ENCODE measurements around the gene GRID2. TPM values are rescaled to one million over a fixed set of nuclear protein-coding genes. Genes with fewer than 3 reads are reported as not detected.

GRID2 gene
- total and polyA plus RNA-seq, 2 of the 4 experiments (the other 2 are of a cell fraction): under 0.01 TPM; not detected in 1

DNA sequence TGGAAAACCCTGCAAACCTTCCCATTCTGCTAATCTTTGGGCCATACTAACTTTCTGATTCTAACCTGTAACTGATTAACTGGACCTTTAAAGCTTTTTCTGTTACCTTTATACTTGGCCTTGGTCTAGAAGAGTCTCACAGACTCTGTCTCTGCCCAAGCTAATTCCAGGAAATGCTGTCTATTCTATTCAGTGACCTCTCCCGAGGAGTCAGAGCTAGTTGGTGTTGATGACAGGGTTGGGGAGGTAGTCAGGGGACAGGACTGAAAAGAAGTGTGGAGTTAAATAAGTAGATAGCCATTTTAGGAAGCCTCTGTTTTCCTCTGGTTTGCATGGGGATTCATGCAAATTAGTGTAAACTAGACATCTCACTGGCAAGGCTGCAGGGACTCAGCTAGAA, 429.5 kb downstream of the GRID2 start:
- Histone ChIP-seq H2BK15ac (ENCODE audit: low read depth, low read length) (no peak overlapping the region), H3K9me3 (ENCODE audit: control insufficient read depth, insufficient read depth, low read length) (no peaks in the 10 kb centered on the region), H3K9me1 (ENCODE audit: insufficient read depth, low read length) (no peaks in the 10 kb centered on the region), H3K4me1 (ENCODE audit: control insufficient read depth, insufficient read depth, low read length) (no peaks in the 10 kb centered on the region), H3K36me3 (ENCODE audit: control insufficient read depth, insufficient read depth, low read length) (no peaks in the 10 kb centered on the region), H3K9ac (ENCODE audit: low read depth, low read length) (no peak overlapping the region), H3K23ac (ENCODE audit: low read depth, low read length) (no peak overlapping the region), H3K14ac (replicated peaks; ENCODE audit: low read depth, low read length) (no peak overlapping the region), H4K8ac (ENCODE audit: low read depth in 2 of 2, low read length in 2 of 2) (no peak overlapping the region), H3K4ac (ENCODE audit: low read depth, low read length) (no peak overlapping the region), H2AK9ac (replicated peaks; ENCODE audit: low read depth, low read length, poor library complexity) (no peak overlapping the region), H3K56ac (ENCODE audit: extremely low read depth, insufficient read depth, low read length) (no peak overlapping the region), H2AK5ac (ENCODE audit: low read depth, low read length) (no peak overlapping the region), H3K27ac (ENCODE audit: insufficient read depth, low read length) (no peak overlapping the region), H2BK5ac (ENCODE audit: low read depth, low read length, poor library complexity, severe bottlenecking) (no peak overlapping the region), H4K20me1 (ENCODE audit: insufficient read depth, low read length) (no peaks in the 10 kb centered on the region), H2BK120ac (ENCODE audit: low read depth, low read length) (no peak overlapping the region), H3K18ac (ENCODE audit: low read depth, low read length) (no peak overlapping the region), H3K79me1 (ENCODE audit: low read depth in 1 of 2, low read length in 2 of 2) (no peaks in the 10 kb centered on the region), H3K4me3 (ENCODE audit: insufficient read depth, low read depth, low read length) (no peak overlapping the region), H3K4me2 (ENCODE audit: low read depth, low read length) (no peak overlapping the region), H4K91ac (ENCODE audit: insufficient read depth, low read depth, low read length) (no peak overlapping the region), H4K5ac (ENCODE audit: low read depth, low read length) (no peak overlapping the region), H3K27me3 (ENCODE audit: control insufficient read depth, insufficient read depth, low read length) (no peaks in the 10 kb centered on the region), H2BK20ac (ENCODE audit: low read depth, low read length) (no peak overlapping the region), H2AFZ (replicated peaks; ENCODE audit: low read length, poor library complexity) (no peak overlapping the region)
- no CpG with 5 or more reads among the region's 1 CpG for WGBS, 2 experiments (ENCODE audit: extremely low coverage in 2 of 2, insufficient read length in 1 of 2)
- no peak for ATAC-seq (ENCODE audit: low read depth)
- DNase-seq: no peak
- ChIA-PET POLR2A (ENCODE audit: unreplicated experiment) (no interaction called here), CTCF (no interaction called here)
- dilution Hi-C loops (cut with HindIII; ENCODE audit: low sequenced_read_pairs, unreplicated experiment) (no loop called here), in situ Hi-C loops (cut with MboI; ENCODE audit: low sequenced_read_pairs) (no loop called here), intact Hi-C loops (cut with micrococcal nuclease) (no loop called here)
- TF ChIP-seq USF2 (IDR thresholded peaks at IDR 0.05; ENCODE audit: low read depth, low read length) (no peak), FOS (IDR thresholded peaks at IDR 0.05; ENCODE audit: low read depth, low read length) (no peak), SMC3 (IDR thresholded peaks at IDR 0.05; ENCODE audit: low read depth, low read length) (no peak), CEBPB (IDR thresholded peaks at IDR 0.05; ENCODE audit: low read depth, low read length) (no peak), RAD21 (IDR thresholded peaks at IDR 0.05; ENCODE audit: low read length) (no peak), MXI1 (IDR thresholded peaks at IDR 0.05; ENCODE audit: borderline replicate concordance, low read depth, low read length) (no peak)
- BruUV-seq (replicated peaks): no TSS peak
